ENCODE results near the gene PAX4. TPM values are rescaled to one million over a fixed set of nuclear protein-coding genes. Genes with fewer than 3 reads are reported as not detected.

Gene PAX4, protein sequence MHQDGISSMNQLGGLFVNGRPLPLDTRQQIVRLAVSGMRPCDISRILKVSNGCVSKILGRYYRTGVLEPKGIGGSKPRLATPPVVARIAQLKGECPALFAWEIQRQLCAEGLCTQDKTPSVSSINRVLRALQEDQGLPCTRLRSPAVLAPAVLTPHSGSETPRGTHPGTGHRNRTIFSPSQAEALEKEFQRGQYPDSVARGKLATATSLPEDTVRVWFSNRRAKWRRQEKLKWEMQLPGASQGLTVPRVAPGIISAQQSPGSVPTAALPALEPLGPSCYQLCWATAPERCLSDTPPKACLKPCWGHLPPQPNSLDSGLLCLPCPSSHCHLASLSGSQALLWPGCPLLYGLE
- total RNA-seq (not detected in 2 replicates), polyA plus RNA-seq (not detected in 2 replicates), polyA minus RNA-seq (not detected in 2 replicates), Bru-seq, nascent RNA (not detected), BruChase-seq, experiment 1, labeled RNA remaining after a 6-hour chase (not detected), BruChase-seq, experiment 2, labeled RNA remaining after a 2-hour chase (percentile 14 among the genes with signal in this experiment)
- not detected in 2 replicates for polyA plus RNA-seq (2011; cell fraction: cytosol; rRNA removed)
- not detected in 2 replicates for polyA plus RNA-seq (2011; cell fraction: nucleus; rRNA removed)
- polyA plus RNA-seq (2012), result not detected in 2 replicates
- polyA minus RNA-seq (2011; cell fraction: cytosol; rRNA and poly(A)+ RNA removed), result not detected
- polyA minus RNA-seq (2011; cell fraction: nucleus; rRNA and poly(A)+ RNA removed), result not detected in 2 replicates
- long read RNA-seq, result 0 reads

DNA sequence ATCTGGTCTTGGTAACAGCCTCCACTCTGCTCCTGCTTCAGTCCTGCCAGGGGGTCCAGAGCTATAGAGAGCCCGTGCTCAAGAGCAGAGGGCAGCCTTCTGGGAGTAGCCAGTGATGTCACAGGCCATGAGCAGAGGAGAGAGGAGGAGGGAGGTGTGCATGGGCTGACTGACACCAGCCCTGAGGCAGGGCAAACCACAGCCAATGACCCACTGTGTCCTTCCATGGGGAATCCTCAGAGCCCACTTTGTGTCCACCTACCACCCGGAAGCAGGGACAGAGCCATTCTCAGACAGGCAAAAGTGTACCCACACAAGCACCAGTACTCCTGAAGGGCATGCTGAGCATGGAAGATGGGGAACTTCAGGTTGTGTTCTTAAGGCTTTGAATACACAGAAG, at the start of gene PAX4:
TSS of gene PAX4 (minus strand) at position 101 of the 400 bp plus-strand sequence. CDS start 2,214 bp downstream, outside the sequence.
- ChIA-PET CTCF (interaction anchor here (1.6 kb wide), 1 partner anchor 10 kb away, joined by 5 read pairs; no protein-coding TSS in a partner anchor), POLR2A (no interaction called here)
- no peaks in the 10 kb centered on the region for H3K9me3 ChIP-seq (replicated peaks; ENCODE audit: control insufficient read depth, insufficient read depth, low read length)
- dilution Hi-C loops (cut with MboI; ENCODE audit: extremely low pct_ligation_motif_present, low sequenced_read_pairs) (no loop called here), intact Hi-C loops (cut with micrococcal nuclease) (no loop called here)
- no peaks in the 10 kb centered on the region for H3K36me3 ChIP-seq (ENCODE audit: control insufficient read depth in 2 of 2, extremely low read depth in 1 of 2, insufficient read depth in 2 of 2, low read length in 2 of 2)
- TF ChIP-seq GATA2 (IDR thresholded peaks at IDR 0.05; ENCODE audit: insufficient read depth, insufficient read length, low read depth, low read length), result no peak
- TF ChIP-seq JUN (IDR thresholded peaks at IDR 0.05; ENCODE audit: borderline replicate concordance, insufficient read depth, insufficient read length, low read depth), result no peak
- TF ChIP-seq, protein P1, sequence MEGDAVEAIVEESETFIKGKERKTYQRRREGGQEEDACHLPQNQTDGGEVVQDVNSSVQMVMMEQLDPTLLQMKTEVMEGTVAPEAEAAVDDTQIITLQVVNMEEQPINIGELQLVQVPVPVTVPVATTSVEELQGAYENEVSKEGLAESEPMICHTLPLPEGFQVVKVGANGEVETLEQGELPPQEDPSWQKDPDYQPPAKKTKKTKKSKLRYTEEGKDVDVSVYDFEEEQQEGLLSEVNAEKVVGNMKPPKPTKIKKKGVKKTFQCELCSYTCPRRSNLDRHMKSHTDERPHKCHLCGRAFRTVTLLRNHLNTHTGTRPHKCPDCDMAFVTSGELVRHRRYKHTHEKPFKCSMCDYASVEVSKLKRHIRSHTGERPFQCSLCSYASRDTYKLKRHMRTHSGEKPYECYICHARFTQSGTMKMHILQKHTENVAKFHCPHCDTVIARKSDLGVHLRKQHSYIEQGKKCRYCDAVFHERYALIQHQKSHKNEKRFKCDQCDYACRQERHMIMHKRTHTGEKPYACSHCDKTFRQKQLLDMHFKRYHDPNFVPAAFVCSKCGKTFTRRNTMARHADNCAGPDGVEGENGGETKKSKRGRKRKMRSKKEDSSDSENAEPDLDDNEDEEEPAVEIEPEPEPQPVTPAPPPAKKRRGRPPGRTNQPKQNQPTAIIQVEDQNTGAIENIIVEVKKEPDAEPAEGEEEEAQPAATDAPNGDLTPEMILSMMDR (IDR thresholded peaks at IDR 0.05; ENCODE audit: extremely low read depth in 1 of 2, insufficient read depth in 1 of 2, low read depth in 1 of 2, low read length in 2 of 2), result no peak
- no peak for TF ChIP-seq POLR2A (IDR thresholded peaks at IDR 0.05; ENCODE audit: low read depth, low read length)
- TF ChIP-seq, protein P2, sequence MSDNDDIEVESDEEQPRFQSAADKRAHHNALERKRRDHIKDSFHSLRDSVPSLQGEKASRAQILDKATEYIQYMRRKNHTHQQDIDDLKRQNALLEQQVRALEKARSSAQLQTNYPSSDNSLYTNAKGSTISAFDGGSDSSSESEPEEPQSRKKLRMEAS (IDR thresholded peaks at IDR 0.05; ENCODE audit: insufficient read depth, insufficient read length), result no peak
- no peak for TF ChIP-seq POLR2AphosphoS5 (IDR thresholded peaks at IDR 0.05; ENCODE audit: insufficient read depth, low read depth, low read length)
- TF ChIP-seq FOS (IDR thresholded peaks at IDR 0.05; ENCODE audit: borderline replicate concordance, insufficient read depth, low read length), result no peak
- peaks cover 28 to 34% of the 10 kb centered on the region in 2 experiments for H3K27me3 ChIP-seq (ENCODE audit: control insufficient read depth in 2 of 2, insufficient read depth in 2 of 2, low read length in 2 of 2)
- H3K9ac ChIP-seq (replicated peaks; ENCODE audit: extremely low read depth, insufficient read depth, low read length), result no peak within 1 kb of the TSS
- no peak within 1 kb of the TSS for H2AFZ ChIP-seq (ENCODE audit: low read depth, low read length)
- H3K9me1 ChIP-seq (replicated peaks; ENCODE audit: control insufficient read depth, extremely low read depth, insufficient read depth, low read length), result no peaks in the 10 kb centered on the region
- FAIRE-seq (no peak), DNase-seq (ENCODE audit: low read depth, low spot score) (no peak)
- H4K20me1 ChIP-seq (replicated peaks; ENCODE audit: control insufficient read depth, extremely low read depth, insufficient read depth, low read length), result no peaks in the 10 kb centered on the region
- H3K4me1 ChIP-seq (ENCODE audit: control insufficient read depth, extremely low read depth, insufficient read depth, low read length), result no peaks in the 10 kb centered on the region
- H3K27ac ChIP-seq (ENCODE audit: insufficient read depth, low read depth, low read length), result no peak within 1 kb of the TSS
- no peak within 1 kb of the TSS for H3K4me3 ChIP-seq (replicated peaks in 1 of 3; ENCODE audit: insufficient read depth in 1 of 3, low read depth in 1 of 3, low read length in 3 of 3)
- no peaks in the 10 kb centered on the region for H3K79me2 ChIP-seq (ENCODE audit: control insufficient read depth, insufficient read depth, low read length)
- BruUV-seq (replicated peaks), result no TSS peak
- no peak within 1 kb of the TSS for H3K4me2 ChIP-seq (ENCODE audit: insufficient read depth, low read length)

All from endothelial cell of umbilical vein (primary cell).